ENCODE data around the gene UBASH3A.

UBASH3A gene

DNA sequence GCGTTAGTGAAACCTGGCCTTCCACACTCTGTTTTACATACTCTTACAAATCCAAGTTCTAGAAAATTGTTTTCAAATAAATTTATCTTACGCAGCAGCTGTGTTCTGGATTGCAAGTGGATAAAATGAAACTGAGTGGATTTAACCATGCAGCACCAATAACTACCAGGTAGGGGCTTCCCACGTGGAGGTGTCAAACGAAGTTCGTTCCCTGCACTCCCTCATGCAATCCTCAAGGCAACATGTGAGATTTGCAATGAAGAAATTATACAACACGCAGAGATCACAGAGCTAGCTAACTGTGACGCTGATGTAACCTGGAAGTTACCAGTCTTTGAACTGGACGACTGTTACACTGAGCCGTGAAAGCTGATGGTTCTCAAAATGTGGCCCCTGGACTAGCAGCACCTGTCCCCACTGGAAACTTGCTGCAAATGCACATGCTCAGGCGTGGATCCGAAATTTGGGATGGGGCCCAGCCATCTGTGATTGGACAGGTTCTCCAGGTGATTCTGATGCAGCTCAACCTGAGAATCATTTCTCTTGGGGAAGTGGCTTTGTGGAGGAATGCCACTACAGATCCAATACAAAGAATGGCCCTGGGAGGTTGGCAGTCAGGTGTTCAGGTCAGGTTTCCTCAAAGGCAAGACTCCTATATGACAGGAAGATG, 56.0 kb downstream of the UBASH3A start:
- H3K9me3 ChIP-seq (ENCODE audit: low read length) = no peaks in the 10 kb centered on the region
- H3K27me3 ChIP-seq (ENCODE audit: control insufficient read depth in 1 of 2, insufficient read depth in 2 of 2, low read length in 2 of 2) = no peaks in the 10 kb centered on the region
- no peak overlapping the region for H3K9ac ChIP-seq (ENCODE audit: low read length)
- H3K4me3 ChIP-seq (ENCODE audit: low read depth in 1 of 2, low read length in 2 of 2) = no peak overlapping the region
- H3K4me1 ChIP-seq (ENCODE audit: insufficient read depth, low read length) = no peaks in the 10 kb centered on the region
- H3K36me3 ChIP-seq (ENCODE audit: insufficient read depth, low read length) = no peaks in the 10 kb centered on the region
- no peak overlapping the region for H3K27ac ChIP-seq (ENCODE audit: low read depth, low read length)

DNA sequence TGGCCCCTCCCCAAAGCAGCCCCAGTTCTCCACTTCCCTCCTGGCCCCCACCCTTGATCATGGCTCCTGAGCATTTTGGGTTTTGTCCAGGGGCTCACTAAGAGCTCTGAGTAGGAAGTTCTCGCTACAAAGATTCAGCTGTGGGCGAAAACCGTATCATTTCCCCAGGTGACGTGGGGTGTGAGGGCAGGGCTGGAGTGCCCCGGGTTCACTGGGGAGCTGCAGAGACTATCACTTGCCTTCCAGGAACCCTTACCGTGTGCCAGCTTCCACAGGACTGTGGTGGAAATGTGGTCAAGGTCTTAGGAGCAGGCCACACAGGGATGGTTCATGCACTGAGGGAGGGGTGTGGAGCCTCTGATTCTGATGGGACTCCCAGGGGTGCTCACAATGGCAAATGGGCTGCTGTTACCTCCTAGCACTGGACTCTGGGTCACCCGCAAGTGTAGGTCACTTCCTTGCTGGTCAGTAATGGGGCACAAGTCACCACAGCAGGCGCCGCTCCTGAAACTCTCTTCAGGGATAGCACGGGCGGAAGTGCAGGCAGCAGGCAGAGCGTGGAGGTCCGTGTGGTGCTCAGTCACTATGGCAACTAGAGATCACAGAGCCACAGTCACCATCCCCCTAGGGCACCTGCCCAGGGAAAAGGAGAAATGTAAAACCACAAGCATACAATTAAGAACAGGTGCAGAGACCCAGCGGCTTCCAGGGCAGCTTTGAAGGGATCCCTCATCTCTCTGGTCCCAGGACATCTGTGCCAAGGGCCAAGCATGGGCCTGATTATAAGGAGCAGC, 56.9 kb downstream of the UBASH3A start:
- Histone ChIP-seq H3K27ac (ENCODE audit: low read depth, low read length) (no peak overlapping the region), H3K4me3 (ENCODE audit: low read depth in 1 of 2, low read length in 2 of 2) (no peak overlapping the region), H3K4me1 (ENCODE audit: insufficient read depth, low read length) (peaks cover 3% of the 10 kb centered on the region), H3K9ac (ENCODE audit: low read length) (no peak overlapping the region), H3K36me3 (ENCODE audit: insufficient read depth, low read length) (no peaks in the 10 kb centered on the region), H3K27me3 (ENCODE audit: control insufficient read depth in 1 of 2, insufficient read depth in 2 of 2, low read length in 2 of 2) (no peaks in the 10 kb centered on the region), H3K9me3 (ENCODE audit: low read length) (no peaks in the 10 kb centered on the region)

DNA sequence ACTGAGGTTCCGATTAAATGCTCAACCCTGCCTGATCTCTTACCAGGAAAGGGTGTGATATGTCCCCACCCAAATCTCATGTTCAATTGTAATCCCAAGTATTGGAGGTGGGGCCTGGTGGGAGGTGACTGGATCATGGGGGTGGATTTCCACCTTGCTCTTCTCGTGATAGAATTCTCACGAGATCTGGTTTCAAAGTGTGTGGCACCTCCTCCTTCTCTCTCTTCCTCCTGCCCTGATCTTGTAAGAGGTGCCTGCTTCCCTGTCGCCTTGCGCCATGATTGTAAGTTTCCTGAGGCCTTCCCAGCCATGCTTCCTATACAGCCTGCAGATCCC, 57.5 kb downstream of the UBASH3A start:
- H3K4me3 ChIP-seq (ENCODE audit: low read depth in 1 of 2, low read length in 2 of 2) = no peak overlapping the region
- no peak overlapping the region for H3K9ac ChIP-seq (ENCODE audit: low read length)
- H3K27me3 ChIP-seq (ENCODE audit: control insufficient read depth in 1 of 2, insufficient read depth in 2 of 2, low read length in 2 of 2) = no peaks in the 10 kb centered on the region
- H3K9me3 ChIP-seq (ENCODE audit: low read length) = no peaks in the 10 kb centered on the region
- H3K4me1 ChIP-seq (ENCODE audit: insufficient read depth, low read length) = peaks cover 3% of the 10 kb centered on the region
- H3K27ac ChIP-seq (ENCODE audit: low read depth, low read length) = no peak overlapping the region
- H3K36me3 ChIP-seq (ENCODE audit: insufficient read depth, low read length) = no peaks in the 10 kb centered on the region

DNA sequence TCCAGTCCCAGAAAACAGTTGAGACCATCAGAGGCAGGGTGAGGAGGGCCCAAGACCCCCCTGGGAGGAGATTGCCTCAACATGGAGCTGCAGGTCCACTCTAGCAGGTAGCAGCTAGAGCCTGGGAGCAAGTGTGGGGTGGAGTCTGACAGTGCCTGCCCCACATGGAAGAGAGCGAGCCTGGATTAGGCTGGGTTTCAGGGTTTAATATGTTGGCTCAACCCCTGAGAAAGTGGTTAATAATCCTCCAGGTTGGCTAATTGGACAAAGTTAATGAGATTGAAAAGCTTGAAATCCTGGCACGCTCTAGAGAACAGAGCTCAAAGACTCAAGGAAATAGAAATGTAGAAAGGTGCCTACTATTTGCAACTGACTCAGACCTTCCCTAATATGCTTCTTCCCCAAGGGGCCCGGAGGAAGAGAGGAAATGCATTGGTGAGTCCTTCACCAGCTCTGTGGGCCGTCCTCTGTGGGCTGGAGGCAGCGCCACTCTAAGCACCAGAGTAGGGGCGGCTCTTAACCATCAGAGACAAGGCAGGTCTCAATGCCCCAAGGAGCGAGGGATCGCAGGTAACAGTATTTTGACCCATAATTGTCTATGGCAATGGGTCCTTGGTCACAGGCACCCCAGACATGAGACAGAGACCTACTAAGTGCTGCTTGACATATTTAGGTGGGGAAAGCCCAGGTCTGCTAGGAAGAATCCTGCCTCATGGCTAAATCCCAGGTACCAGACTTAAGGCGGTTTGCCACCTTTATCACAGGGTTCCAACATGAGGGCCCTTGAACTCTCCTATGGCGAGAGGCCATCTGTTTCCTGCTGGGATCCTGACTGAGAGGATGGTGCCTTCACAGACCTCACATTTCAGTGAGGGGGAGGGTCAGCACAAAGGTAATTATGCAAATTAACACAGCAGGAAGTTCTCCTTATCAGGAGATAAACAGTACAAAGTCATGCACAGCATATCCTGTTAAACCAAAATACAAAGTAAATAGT, 58.5 kb downstream of the UBASH3A start:
- Histone ChIP-seq H3K27me3 (ENCODE audit: control insufficient read depth in 1 of 2, insufficient read depth in 2 of 2, low read length in 2 of 2) (no peaks in the 10 kb centered on the region), H3K36me3 (ENCODE audit: insufficient read depth, low read length) (no peaks in the 10 kb centered on the region), H3K9me3 (ENCODE audit: low read length) (no peaks in the 10 kb centered on the region), H3K4me1 (ENCODE audit: insufficient read depth, low read length) (peaks cover 3% of the 10 kb centered on the region), H3K4me3 (ENCODE audit: low read depth in 1 of 2, low read length in 2 of 2) (no peak overlapping the region), H3K9ac (ENCODE audit: low read length) (no peak overlapping the region), H3K27ac (ENCODE audit: low read depth, low read length) (no peak overlapping the region)

DNA sequence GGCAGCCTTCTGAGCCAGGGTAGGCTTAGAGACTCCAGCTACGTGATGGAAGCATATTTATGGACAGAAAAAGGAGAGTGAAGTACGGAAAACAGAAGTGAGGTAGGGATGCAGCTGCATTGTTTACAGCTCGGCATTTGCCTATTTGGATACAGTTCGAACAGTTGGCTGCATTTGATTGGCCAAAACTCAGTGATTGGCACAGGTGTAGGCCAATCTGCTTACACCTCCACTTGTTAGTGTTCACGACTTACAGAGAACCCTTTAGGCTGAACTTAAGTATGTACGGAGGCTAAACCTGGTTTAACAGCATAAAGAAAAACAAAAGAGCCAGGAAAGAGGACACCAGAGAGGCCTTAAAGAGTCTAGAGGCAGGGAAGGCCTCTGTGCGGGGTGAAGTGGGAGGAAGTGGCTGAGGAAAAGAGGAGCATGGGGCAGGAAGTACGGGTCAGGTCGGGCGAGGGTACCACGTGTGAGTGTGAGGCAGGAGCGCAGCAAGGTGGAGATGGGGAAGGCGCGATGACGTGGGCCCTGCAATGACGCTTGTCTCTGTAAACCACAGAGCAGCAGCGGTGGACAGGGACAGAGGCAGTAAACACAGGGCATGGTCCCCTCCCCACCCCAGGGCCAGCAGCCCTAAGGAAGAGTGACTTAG, 60.3 kb downstream of the UBASH3A start:
- H3K27ac ChIP-seq (ENCODE audit: low read depth, low read length) = no peak overlapping the region
- peaks cover 3% of the 10 kb centered on the region for H3K4me1 ChIP-seq (ENCODE audit: insufficient read depth, low read length)
- no peaks in the 10 kb centered on the region for H3K36me3 ChIP-seq (ENCODE audit: insufficient read depth, low read length)
- no peaks in the 10 kb centered on the region for H3K27me3 ChIP-seq (ENCODE audit: control insufficient read depth in 1 of 2, insufficient read depth in 2 of 2, low read length in 2 of 2)
- H3K4me3 ChIP-seq (ENCODE audit: low read depth in 1 of 2, low read length in 2 of 2) = no peak overlapping the region
- H3K9me3 ChIP-seq (ENCODE audit: low read length) = no peaks in the 10 kb centered on the region
- H3K9ac ChIP-seq (ENCODE audit: low read length) = no peak overlapping the region

DNA sequence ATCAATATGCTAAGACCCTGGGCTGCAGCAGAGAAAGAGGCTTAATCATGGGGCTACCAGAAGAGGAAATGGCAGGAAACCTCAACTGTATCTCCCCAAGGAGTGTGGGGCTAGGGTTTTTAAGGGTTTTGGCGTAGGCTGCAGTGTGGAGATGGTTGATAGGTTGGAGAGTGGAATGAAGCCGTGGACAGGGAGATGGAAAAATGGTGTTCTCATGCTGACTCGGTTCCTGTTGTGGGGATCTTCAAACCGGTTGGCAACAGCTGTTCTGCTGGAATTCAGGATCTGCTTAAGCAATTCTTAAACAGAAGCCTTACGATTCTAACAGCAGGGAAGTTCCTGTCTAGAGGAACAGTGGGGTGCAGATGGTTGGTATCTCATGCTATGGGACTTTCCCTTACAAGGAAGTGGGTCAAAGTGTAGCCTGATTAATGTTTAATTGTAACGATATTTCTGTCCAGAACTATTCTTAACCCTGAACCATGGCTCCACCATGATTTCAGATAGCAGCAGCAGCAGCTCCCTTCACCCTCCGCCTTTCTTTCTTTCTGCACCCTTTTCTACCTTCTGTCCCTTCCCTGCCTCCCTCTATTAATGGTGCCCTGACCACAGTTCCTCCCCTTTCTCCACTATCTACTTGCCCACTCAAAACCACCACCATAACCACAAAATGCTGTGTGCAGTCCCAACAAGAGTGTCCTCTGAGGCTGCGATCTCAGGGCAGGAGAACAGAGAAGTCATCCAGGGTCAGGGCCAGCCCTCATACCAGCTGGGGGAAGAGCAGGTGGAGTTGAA, 61.5 kb downstream of the UBASH3A start:
- peaks cover 3% of the 10 kb centered on the region for H3K4me1 ChIP-seq (ENCODE audit: insufficient read depth, low read length)
- H3K9ac ChIP-seq (ENCODE audit: low read length) = no peak overlapping the region
- H3K9me3 ChIP-seq (ENCODE audit: low read length) = no peaks in the 10 kb centered on the region
- no peak overlapping the region for H3K27ac ChIP-seq (ENCODE audit: low read depth, low read length)
- no peaks in the 10 kb centered on the region for H3K36me3 ChIP-seq (ENCODE audit: insufficient read depth, low read length)
- H3K4me3 ChIP-seq (ENCODE audit: low read depth in 1 of 2, low read length in 2 of 2) = no peak overlapping the region
- H3K27me3 ChIP-seq (ENCODE audit: control insufficient read depth in 1 of 2, insufficient read depth in 2 of 2, low read length in 2 of 2) = no peaks in the 10 kb centered on the region

DNA sequence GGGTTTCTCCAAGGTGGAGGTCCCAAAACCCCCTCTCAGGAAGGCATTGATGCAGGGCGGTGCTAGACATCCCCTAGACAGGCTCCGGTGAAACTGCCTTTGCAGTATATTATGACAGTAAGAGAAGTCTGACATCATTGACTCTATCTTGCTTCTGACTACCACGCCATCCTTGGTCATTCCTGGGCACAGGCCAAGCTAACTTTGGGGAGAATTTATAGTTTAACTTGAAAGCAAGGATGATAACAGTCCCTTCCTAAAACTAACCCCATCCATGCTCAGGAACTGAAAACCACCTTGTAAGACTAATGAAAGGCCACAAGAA, 62.1 kb downstream of the UBASH3A start:
- Histone ChIP-seq H3K27me3 (ENCODE audit: control insufficient read depth in 1 of 2, insufficient read depth in 2 of 2, low read length in 2 of 2) (no peaks in the 10 kb centered on the region), H3K9me3 (ENCODE audit: low read length) (no peaks in the 10 kb centered on the region), H3K4me1 (ENCODE audit: insufficient read depth, low read length) (peaks cover 3% of the 10 kb centered on the region), H3K4me3 (ENCODE audit: low read depth in 1 of 2, low read length in 2 of 2) (no peak overlapping the region), H3K36me3 (ENCODE audit: insufficient read depth, low read length) (no peaks in the 10 kb centered on the region), H3K27ac (ENCODE audit: low read depth, low read length) (no peak overlapping the region), H3K9ac (ENCODE audit: low read length) (no peak overlapping the region)

DNA sequence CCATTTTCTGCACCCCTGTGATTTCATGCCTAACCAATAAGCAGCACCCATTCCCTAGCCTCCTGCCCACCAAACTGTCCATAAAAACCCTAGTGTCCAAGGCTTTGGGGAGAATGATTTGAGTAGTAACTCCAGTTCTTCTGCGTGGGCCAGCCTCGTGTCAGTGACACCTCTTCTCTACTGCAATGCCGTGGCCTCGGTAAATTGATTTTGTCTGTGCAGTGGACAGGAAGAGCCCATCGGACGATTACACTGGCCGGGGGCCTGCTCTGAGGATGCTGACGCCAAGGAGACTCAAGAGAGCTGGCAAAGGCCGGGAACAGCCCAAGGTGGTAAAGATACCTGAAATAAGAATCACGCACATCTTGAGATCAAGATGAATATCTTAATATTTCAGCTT, 63.0 kb downstream of the UBASH3A start:
- Histone ChIP-seq H3K9me3 (ENCODE audit: low read length) (no peaks in the 10 kb centered on the region), H3K36me3 (ENCODE audit: insufficient read depth, low read length) (no peaks in the 10 kb centered on the region), H3K4me1 (ENCODE audit: insufficient read depth, low read length) (peaks cover 3% of the 10 kb centered on the region), H3K27me3 (ENCODE audit: control insufficient read depth in 1 of 2, insufficient read depth in 2 of 2, low read length in 2 of 2) (no peaks in the 10 kb centered on the region), H3K9ac (ENCODE audit: low read length) (no peak overlapping the region), H3K4me3 (ENCODE audit: low read depth in 1 of 2, low read length in 2 of 2) (no peak overlapping the region), H3K27ac (ENCODE audit: low read depth, low read length) (no peak overlapping the region)

DNA sequence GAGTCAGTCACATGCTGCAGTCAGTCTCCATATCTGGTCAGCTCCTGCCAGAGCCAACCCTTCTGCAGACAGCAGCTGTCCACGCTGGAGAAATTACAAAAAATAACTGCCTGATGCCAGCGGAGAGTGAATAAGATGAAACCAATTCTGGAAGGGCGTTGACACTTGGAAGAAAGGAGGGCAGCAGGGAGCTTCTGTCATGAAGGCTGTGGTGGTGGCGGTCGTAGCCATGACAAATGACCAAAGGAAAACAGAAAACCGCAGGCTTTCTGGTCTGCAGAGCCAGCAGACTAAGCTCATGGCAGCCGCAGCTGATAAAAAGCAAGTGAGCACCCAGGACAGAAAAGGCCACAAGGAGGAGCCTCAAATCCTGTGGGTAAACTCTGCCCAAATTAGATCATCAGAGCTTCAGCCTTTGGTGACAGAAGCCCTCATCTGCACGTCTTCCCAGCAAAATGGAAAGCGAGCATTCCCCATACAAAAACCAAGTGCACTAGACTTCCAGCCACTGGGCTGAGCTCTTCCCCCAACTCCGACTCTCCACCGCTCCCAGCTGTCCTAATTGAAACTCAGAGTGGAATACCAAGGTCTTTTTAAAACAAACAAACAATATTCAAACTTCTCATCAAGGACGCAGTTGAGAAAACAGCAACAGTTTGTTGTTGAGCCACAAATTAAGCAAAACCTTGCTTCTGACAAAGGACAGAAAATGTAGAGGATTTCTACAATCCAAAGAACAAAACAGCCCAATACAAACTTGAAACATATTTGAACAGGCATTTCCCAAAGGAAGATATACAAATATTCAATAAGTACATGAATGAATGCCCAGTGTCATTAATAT, 63.7 kb downstream of the UBASH3A start:
- Histone ChIP-seq H3K27me3 (ENCODE audit: control insufficient read depth in 1 of 2, insufficient read depth in 2 of 2, low read length in 2 of 2) (no peaks in the 10 kb centered on the region), H3K27ac (ENCODE audit: low read depth, low read length) (no peak overlapping the region), H3K36me3 (ENCODE audit: insufficient read depth, low read length) (no peaks in the 10 kb centered on the region), H3K9ac (ENCODE audit: low read length) (no peak overlapping the region), H3K4me3 (ENCODE audit: low read depth in 1 of 2, low read length in 2 of 2) (no peak overlapping the region), H3K9me3 (ENCODE audit: low read length) (no peaks in the 10 kb centered on the region), H3K4me1 (ENCODE audit: insufficient read depth, low read length) (peaks cover 3% of the 10 kb centered on the region)

DNA sequence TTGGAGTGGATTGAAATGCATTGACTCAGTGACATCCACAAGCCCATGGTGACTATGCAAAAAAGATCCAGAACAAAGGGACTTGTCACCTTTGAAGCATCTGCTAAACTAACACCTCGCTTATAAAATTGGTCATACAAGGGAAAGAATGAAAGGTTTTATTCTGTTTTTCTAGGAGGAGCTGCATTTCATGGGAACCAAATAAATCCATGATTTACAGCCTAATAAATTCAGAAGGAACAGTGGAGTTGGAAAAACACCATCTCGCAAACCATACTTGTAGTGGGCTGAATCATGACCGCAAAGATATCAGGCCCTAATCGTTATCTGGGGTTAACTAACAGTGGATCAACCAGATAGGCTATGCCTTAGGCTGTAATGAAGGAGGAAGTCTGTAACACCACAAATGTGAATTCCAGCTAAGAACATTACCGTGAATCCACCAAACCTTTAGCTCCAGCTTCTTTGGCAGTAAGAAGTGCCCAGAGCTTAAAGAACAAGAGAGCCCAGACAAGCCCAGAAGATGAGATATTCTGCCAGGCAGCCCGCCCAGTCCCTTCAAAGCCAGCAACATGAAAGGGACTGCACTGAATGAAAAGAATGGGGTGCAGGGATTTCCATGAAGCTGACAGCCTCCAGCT, 64.9 kb downstream of the UBASH3A start:
- no peaks in the 10 kb centered on the region for H3K9me3 ChIP-seq (ENCODE audit: low read length)
- no peak overlapping the region for H3K4me3 ChIP-seq (ENCODE audit: low read depth in 1 of 2, low read length in 2 of 2)
- H3K36me3 ChIP-seq (ENCODE audit: insufficient read depth, low read length) = no peaks in the 10 kb centered on the region
- no peaks in the 10 kb centered on the region for H3K27me3 ChIP-seq (ENCODE audit: control insufficient read depth in 1 of 2, insufficient read depth in 2 of 2, low read length in 2 of 2)
- H3K27ac ChIP-seq (ENCODE audit: low read depth, low read length) = no peak overlapping the region
- peaks cover 3% of the 10 kb centered on the region for H3K4me1 ChIP-seq (ENCODE audit: insufficient read depth, low read length)
- H3K9ac ChIP-seq (ENCODE audit: low read length) = no peak overlapping the region

Measured in muscle layer of colon (tissue), 2 donors.